Measurements from ENCODE around the gene MYO1B. TPM values are rescaled to one million over a fixed set of nuclear protein-coding genes. Genes with fewer than 3 reads are reported as not detected.

MYO1B gene
- total and polyA plus RNA-seq, 2 of the 8 experiments (the other 6 are each of a cell fraction or from before 2014, with no cell fraction given): 15.5 to 61.2 TPM

GRCh38 chr2:191212119-191212518 is 33.1 kb upstream of the MYO1B start:
- Histone ChIP-seq H4K5ac (ENCODE audit: insufficient read length, low read depth, low read length) (no peak overlapping the region), H3K4me3 (ENCODE audit: extremely low read depth in 1 of 4, insufficient read depth in 2 of 4, low read depth in 3 of 4, low read length in 4 of 4) (no peak overlapping the region), H3K56ac (replicated peaks; ENCODE audit: insufficient read length, low read depth, low read length) (no peak overlapping the region), H2BK15ac (ENCODE audit: low read length) (no peak overlapping the region), H3K9ac (replicated peaks in 1 of 4; ENCODE audit: extremely low read depth in 1 of 4, low read depth in 3 of 4, low read length in 3 of 4) (no peak overlapping the region), H2BK120ac (replicated peaks; ENCODE audit: low read depth, low read length) (no peak overlapping the region), H2BK20ac (ENCODE audit: low read length) (no peak overlapping the region), H3K23me2 (ENCODE audit: low read depth, low read length) (no peaks in the 10 kb centered on the region; the same call in 1 of the 2 replicates), H3K18ac (ENCODE audit: extremely low read depth, low read length) (no peak overlapping the region), H2BK12ac (ENCODE audit: low read depth, low read length) (no peak overlapping the region), H3K9me3 (ENCODE audit: insufficient read depth in 2 of 2, low read depth in 1 of 2, low read length in 1 of 2) (no peaks in the 10 kb centered on the region; a peak in 1 of 4 replicates), H3K79me1 (ENCODE audit: low read depth, low read length) (no peaks in the 10 kb centered on the region), H4K20me1 (replicated peaks in 1 of 2; ENCODE audit: control insufficient read depth in 1 of 2, insufficient read depth in 2 of 2, low read length in 2 of 2) (no peaks in the 10 kb centered on the region), H3K36me3 (ENCODE audit: control insufficient read depth in 2 of 4, insufficient read depth in 4 of 4, low read length in 3 of 4) (no peaks in the 10 kb centered on the region), H4K8ac (ENCODE audit: extremely low read depth, insufficient read depth, low read length) (no peak overlapping the region), H3K4me2 (ENCODE audit: insufficient read depth in 1 of 2, low read depth in 2 of 2, low read length in 2 of 2) (no peak overlapping the region), H3K23ac (ENCODE audit: insufficient read length) (no peak overlapping the region), H4K91ac (replicated peaks; ENCODE audit: insufficient read length, low read length) (no peak overlapping the region), H3K79me2 (ENCODE audit: control insufficient read depth in 1 of 2, insufficient read depth in 2 of 2, low read length in 2 of 2) (no peaks in the 10 kb centered on the region), H2AK5ac (ENCODE audit: low read depth, low read length) (no peak overlapping the region), H3K14ac (ENCODE audit: insufficient read length) (no peak overlapping the region), H3K27me3 (replicated peaks in 1 of 4; ENCODE audit: control insufficient read depth in 3 of 4, extremely low read depth in 1 of 4, insufficient read depth in 3 of 4, low read length in 3 of 4) (no peaks in the 10 kb centered on the region), H3K4me1 (replicated peaks in 1 of 4; ENCODE audit: control insufficient read depth in 3 of 4, insufficient read depth in 4 of 4, low read length in 3 of 4) (no peaks in the 10 kb centered on the region), H2BK5ac (ENCODE audit: low read depth, low read length) (no peak overlapping the region), H3K4ac (replicated peaks; ENCODE audit: insufficient read length, low read depth, low read length) (no peak overlapping the region), H2AFZ (ENCODE audit: low read length) (no peak overlapping the region), H3K27ac (ENCODE audit: low read depth, low read length) (no peak overlapping the region)
- DNase-seq (ENCODE audit: low read depth in 1 of 2, low spot score in 2 of 2) (no peak), FAIRE-seq (no peak)
- ChIA-PET POLR2A (ENCODE audit: partially characterized antibody) (no interaction called here), CTCF (ENCODE audit: partially characterized antibody) (no interaction called here)
- TF ChIP-seq, protein P1, sequence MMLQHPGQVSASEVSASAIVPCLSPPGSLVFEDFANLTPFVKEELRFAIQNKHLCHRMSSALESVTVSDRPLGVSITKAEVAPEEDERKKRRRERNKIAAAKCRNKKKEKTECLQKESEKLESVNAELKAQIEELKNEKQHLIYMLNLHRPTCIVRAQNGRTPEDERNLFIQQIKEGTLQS (IDR thresholded peaks at IDR 0.05; ENCODE audit: insufficient read depth, low read depth, low read length): no peak
- TF ChIP-seq ZNF274 (IDR thresholded peaks at IDR 0.05; ENCODE audit: borderline replicate concordance, extremely low read depth, low read length) (no peak), KDM5A (IDR thresholded peaks at IDR 0.05; ENCODE audit: low read length) (no peak), RFX5 (IDR thresholded peaks at IDR 0.05; ENCODE audit: borderline replicate concordance, low read depth, low read length) (no peak), SRF (IDR thresholded peaks at IDR 0.05; ENCODE audit: low read depth, low read length) (no peak), CREB1 (IDR thresholded peaks at IDR 0.05) (no peak), E2F6 (IDR thresholded peaks at IDR 0.05) (no peak), CBX8 (IDR thresholded peaks at IDR 0.05; ENCODE audit: borderline replicate concordance, low read depth, low read length) (no peak), SIX5 (IDR thresholded peaks at IDR 0.05; ENCODE audit: low read depth, low read length) (no peak), SIRT6 (IDR thresholded peaks at IDR 0.05; ENCODE audit: low read length) (no peak), SP4 (IDR thresholded peaks at IDR 0.05; ENCODE audit: low read length) (no peak), JUND (IDR thresholded peaks at IDR 0.05; ENCODE audit: low read length) (no peak), USF2 (IDR thresholded peaks at IDR 0.05; ENCODE audit: low read length) (no peak)
- TF ChIP-seq, protein P2, sequence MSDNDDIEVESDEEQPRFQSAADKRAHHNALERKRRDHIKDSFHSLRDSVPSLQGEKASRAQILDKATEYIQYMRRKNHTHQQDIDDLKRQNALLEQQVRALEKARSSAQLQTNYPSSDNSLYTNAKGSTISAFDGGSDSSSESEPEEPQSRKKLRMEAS (IDR thresholded peaks at IDR 0.05): no peak

Data from H1 (cell line).